OCI-LY1 (cell line): ENCODE measurements around the gene RFNG.

Experiments
- H2AFZ ChIP-seq: fragments of 200-600 bp; sonication (generic), shearing (Covaris generic); 2 replicates; pipeline ENCODE4 v1.6.0; 2014; ENCODE audit warnings: antibody characterized with exemption, mild to moderate bottlenecking, low read length
- H3F3A ChIP-seq: fragments of 200-600 bp; sonication (generic), shearing (Covaris generic); 2 replicates; pipeline ENCODE4 v1.6.0; 2014; ENCODE audit warnings: mild to moderate bottlenecking, antibody characterized with exemption, low read length, moderate library complexity; ENCODE audit not compliant: insufficient read depth
- H3K27ac ChIP-seq: fragments of 200-600 bp; sonication (generic); 2 replicates; pipeline ENCODE4 v1.5.1; 2014; ENCODE audit warnings: low read length, mixed run types, mild to moderate bottlenecking, low read depth; ENCODE audit not compliant: poor library complexity, severe bottlenecking
- H3K27me3 ChIP-seq: fragments of 200-600 bp; sonication (generic); 2 replicates; pipeline ENCODE4 v1.6.0; 2014; ENCODE audit warnings: antibody characterized with exemption, mild to moderate bottlenecking, low read length, moderate library complexity; ENCODE audit not compliant: insufficient read depth
- H3K36me3 ChIP-seq: fragments of 200-600 bp; sonication (generic); 2 replicates; pipeline ENCODE4 v1.6.1; 2014; ENCODE audit warnings: mild to moderate bottlenecking, antibody characterized with exemption, low read length, moderate library complexity, mixed read lengths; ENCODE audit not compliant: insufficient read depth
- H3K4me1 ChIP-seq: fragments of 200-600 bp; sonication (generic); 2 replicates; pipeline ENCODE4 v1.5.1; 2014; ENCODE audit warnings: mild to moderate bottlenecking, low read length, moderate library complexity; ENCODE audit not compliant: insufficient read depth, severe bottlenecking
- H3K4me2 ChIP-seq: fragments of 200-600 bp; sonication (generic), shearing (Covaris generic); 2 replicates; pipeline ENCODE4 v1.6.1; 2014; ENCODE audit warnings: low read length
- H3K4me3 ChIP-seq: fragments of 200-600 bp; sonication (generic); 2 replicates; pipeline ENCODE4 v1.5.1; 2014; ENCODE audit warnings: low read length, low read depth, mild to moderate bottlenecking, mixed read lengths; ENCODE audit not compliant: poor library complexity, severe bottlenecking
- H3K79me2 ChIP-seq: fragments of 200-600 bp; shearing (Covaris generic); 2 replicates; pipeline ENCODE4 v1.6.1; 2016; ENCODE audit warnings: mixed run types, low read length, mixed read lengths; ENCODE audit not compliant: insufficient read depth
- H3K9ac ChIP-seq: fragments of 200-600 bp; sonication (generic), shearing (Covaris generic); 2 replicates; pipeline ENCODE4 v1.6.1; 2014; ENCODE audit warnings: mild to moderate bottlenecking, low read length, mixed read lengths
- H3K9me2 ChIP-seq: fragments of 200-600 bp; sonication (generic), shearing (Covaris generic); 2 replicates; pipeline ENCODE4 v1.6.1; 2014; ENCODE audit warnings: low read depth, mild to moderate bottlenecking, low read length, mixed read lengths
- H3K9me3 ChIP-seq: fragments of 200-600 bp; shearing (Covaris generic); 2 replicates; pipeline ENCODE4 v1.6.1; 2014; ENCODE audit warnings: low read length, mixed read lengths
- H4K20me1 ChIP-seq: fragments of 200-600 bp; sonication (generic), shearing (Covaris generic); 2 replicates; pipeline ENCODE4 v1.6.0; 2016; ENCODE audit warnings: mild to moderate bottlenecking, low read length; ENCODE audit not compliant: insufficient read depth
- CTCF ChIP-seq: fragments of 200-600 bp; sonication (generic), shearing (Covaris generic); IDR thresholded peaks from 2 replicates; pipeline ENCODE4 v1.5.1; 2017; ENCODE audit warnings: mild to moderate bottlenecking, antibody characterized with exemption, low read length, moderate library complexity, mixed read lengths
- EZH2 ChIP-seq: fragments of 200-600 bp; sonication (generic), shearing (Covaris generic); IDR thresholded peaks from 2 replicates; pipeline ENCODE4 v1.8.0; 2017; ENCODE audit warnings: borderline replicate concordance, mixed run types, mild to moderate bottlenecking, antibody characterized with exemption, low read length, moderate library complexity, mixed read lengths

Gene RFNG

GRCh38 chr17:82061047-82061925 is 9.7 kb upstream of the RFNG start:
- H3K36me3 ChIP-seq = peaks cover 76% of the 10 kb centered on the region
- peaks cover 20% of the 10 kb centered on the region for H3K4me1 ChIP-seq

GRCh38 chr17:82060614-82061013 is 9.0 kb upstream of the RFNG start:
- H2AFZ ChIP-seq = no peak overlapping the region
- H3K4me1 ChIP-seq = peaks cover 17% of the 10 kb centered on the region
- no peaks in the 10 kb centered on the region for H3F3A ChIP-seq
- no peaks in the 10 kb centered on the region for H3K79me2 ChIP-seq
- no peak overlapping the region for H3K9ac ChIP-seq
- no peaks in the 10 kb centered on the region for H3K9me2 ChIP-seq
- no peak overlapping the region for H3K27ac ChIP-seq
- H3K36me3 ChIP-seq = peaks cover 83% of the 10 kb centered on the region
- H3K4me3 ChIP-seq = no peak overlapping the region
- H3K9me3 ChIP-seq = no peaks in the 10 kb centered on the region
- TF ChIP-seq EZH2 (no peak), CTCF (no peak)
- no peak overlapping the region for H3K4me2 ChIP-seq
- H3K27me3 ChIP-seq = no peaks in the 10 kb centered on the region
- H4K20me1 ChIP-seq = no peaks in the 10 kb centered on the region

More at GRCh38 chr17:82061047-82061925, 9.7 kb upstream of the RFNG start:
- no peak overlapping the region for H3K4me2 ChIP-seq
- no peaks in the 10 kb centered on the region for H3K27me3 ChIP-seq
- no peaks in the 10 kb centered on the region for H3K9me3 ChIP-seq
- H3K9ac ChIP-seq = no peak overlapping the region
- no peak overlapping the region for H2AFZ ChIP-seq
- no peaks in the 10 kb centered on the region for H3K9me2 ChIP-seq
- H3F3A ChIP-seq = no peaks in the 10 kb centered on the region
- no peak overlapping the region for H3K27ac ChIP-seq
- no peaks in the 10 kb centered on the region for H4K20me1 ChIP-seq
- H3K79me2 ChIP-seq = no peaks in the 10 kb centered on the region
- TF ChIP-seq CTCF = no peak
- no peak for TF ChIP-seq EZH2
- H3K4me3 ChIP-seq = no peak overlapping the region

GRCh38 chr17:82060001-82060380 is 8.4 kb upstream of the RFNG start:
- Histone ChIP-seq H3K4me2 (no peak overlapping the region), H4K20me1 (no peaks in the 10 kb centered on the region), H3F3A (no peaks in the 10 kb centered on the region), H3K27ac (no peak overlapping the region), H3K27me3 (no peaks in the 10 kb centered on the region), H3K9me2 (no peaks in the 10 kb centered on the region), H3K4me3 (no peak overlapping the region), H3K9ac (no peak overlapping the region), H3K79me2 (no peaks in the 10 kb centered on the region), H2AFZ (no peak overlapping the region), H3K9me3 (no peaks in the 10 kb centered on the region), H3K4me1 (peaks cover 17% of the 10 kb centered on the region), H3K36me3 (peaks cover 89% of the 10 kb centered on the region)
- TF ChIP-seq CTCF = no peak
- no peak for TF ChIP-seq EZH2
